ENCODE data around the gene GRIA2.

DNA sequence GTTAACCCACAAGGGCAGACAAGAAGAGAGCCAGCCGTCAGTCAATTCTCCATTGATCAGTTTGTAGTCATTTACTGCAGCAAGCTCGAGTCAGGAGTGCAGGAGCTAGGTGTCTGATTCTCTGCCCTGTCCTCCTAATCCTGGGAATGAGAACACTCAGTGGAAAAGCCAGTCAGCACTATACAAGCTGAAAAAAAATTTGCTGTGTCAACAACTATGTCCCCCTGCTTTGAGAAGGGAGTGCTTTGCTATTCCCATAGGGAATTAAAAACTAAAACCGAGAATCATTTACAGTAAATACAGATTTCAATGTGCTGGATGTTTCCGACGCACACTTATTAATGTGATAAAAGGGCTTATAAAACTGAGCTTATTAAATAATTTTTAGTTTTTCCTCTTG is 84.2 kb downstream of the GRIA2 start:
- TF ChIP-seq, protein P1, sequence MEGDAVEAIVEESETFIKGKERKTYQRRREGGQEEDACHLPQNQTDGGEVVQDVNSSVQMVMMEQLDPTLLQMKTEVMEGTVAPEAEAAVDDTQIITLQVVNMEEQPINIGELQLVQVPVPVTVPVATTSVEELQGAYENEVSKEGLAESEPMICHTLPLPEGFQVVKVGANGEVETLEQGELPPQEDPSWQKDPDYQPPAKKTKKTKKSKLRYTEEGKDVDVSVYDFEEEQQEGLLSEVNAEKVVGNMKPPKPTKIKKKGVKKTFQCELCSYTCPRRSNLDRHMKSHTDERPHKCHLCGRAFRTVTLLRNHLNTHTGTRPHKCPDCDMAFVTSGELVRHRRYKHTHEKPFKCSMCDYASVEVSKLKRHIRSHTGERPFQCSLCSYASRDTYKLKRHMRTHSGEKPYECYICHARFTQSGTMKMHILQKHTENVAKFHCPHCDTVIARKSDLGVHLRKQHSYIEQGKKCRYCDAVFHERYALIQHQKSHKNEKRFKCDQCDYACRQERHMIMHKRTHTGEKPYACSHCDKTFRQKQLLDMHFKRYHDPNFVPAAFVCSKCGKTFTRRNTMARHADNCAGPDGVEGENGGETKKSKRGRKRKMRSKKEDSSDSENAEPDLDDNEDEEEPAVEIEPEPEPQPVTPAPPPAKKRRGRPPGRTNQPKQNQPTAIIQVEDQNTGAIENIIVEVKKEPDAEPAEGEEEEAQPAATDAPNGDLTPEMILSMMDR (IDR thresholded peaks at IDR 0.05), result no peak
- TF ChIP-seq POLR2A (IDR thresholded peaks at IDR 0.05), result no peak
